NK-92 (cell line): ENCODE results near the gene UGDH.
A peak's percentile ranks its signal among the peaks of the same experiment; 100 is the strongest.
"Not testable (repeated sequence)": the region's sequence is repeated elsewhere in the genome, so short reads cannot be mapped to it uniquely, and the experiment has no call there.

ENCODE experiments used
- DNase-seq: peaks from one replicate; lab custom pipeline; 2025; ENCODE audit not compliant: unreplicated experiment; lab: John Stamatoyannopoulos, UW

The UGDH gene

GRCh38 chr4:39527296-39528060 lies at the start of gene UGDH:
Gene UGDH, minus strand, starts transcription at chr4:39527439. Its CDS starts 5,927 bp downstream, at chr4:39521512.
- DNase-seq = peak; percentile 44

- no peak for DNase-seq
These were observed 47.7 kb upstream of the UGDH start for GRCh38 chr4:39574946-39575345.

GRCh38 chr4:39571504-39571903 lies 44.3 kb upstream of the UGDH start:
- DNase-seq = no peak

GRCh38 chr4:39571054-39571453 lies 43.8 kb upstream of the UGDH start:
- DNase-seq = no peak

GRCh38 chr4:39569209-39569608 lies 42.0 kb upstream of the UGDH start:
- DNase-seq = no peak

- DNase-seq = no peak
These were observed 41.6 kb upstream of the UGDH start for GRCh38 chr4:39568805-39569204.

- DNase-seq = no peak
These were observed 38.8 kb upstream of the UGDH start for GRCh38 chr4:39565878-39566600.

- no peak for DNase-seq
These were observed 36.2 kb upstream of the UGDH start for GRCh38 chr4:39563346-39563847.

- DNase-seq = no peak
These were observed 35.6 kb upstream of the UGDH start for GRCh38 chr4:39562792-39563191.

GRCh38 chr4:39559626-39560025 lies 32.4 kb upstream of the UGDH start:
- no peak for DNase-seq

GRCh38 chr4:39555472-39555871 lies 28.2 kb upstream of the UGDH start:
- no peak for DNase-seq

- DNase-seq = no peak
These were observed 21.3 kb upstream of the UGDH start for GRCh38 chr4:39548425-39549067.

GRCh38 chr4:39544580-39545315 lies 17.5 kb upstream of the UGDH start:
- DNase-seq = no peak

- not testable (repeated sequence) for DNase-seq
These were observed 16.8 kb upstream of the UGDH start for GRCh38 chr4:39544080-39544479.

- no peak for DNase-seq
These were observed 15.8 kb upstream of the UGDH start for GRCh38 chr4:39543034-39543433.

- no peak for DNase-seq
These were observed 15.4 kb upstream of the UGDH start for GRCh38 chr4:39542611-39543012.

- DNase-seq = no peak
These were observed 14.9 kb upstream of the UGDH start for GRCh38 chr4:39541987-39542610.

GRCh38 chr4:39539089-39539611 lies 11.9 kb upstream of the UGDH start:
- no peak for DNase-seq

GRCh38 chr4:39533541-39533940 lies 6.3 kb upstream of the UGDH start:
- no peak for DNase-seq

- not testable (repeated sequence) for DNase-seq
These were observed 5.0 kb upstream of the UGDH start for GRCh38 chr4:39532237-39532636.
